Nephron (organoid): ENCODE measurements around the gene PAIP2B.

Experiments used
- H3K27ac Mint-ChIP-seq, 3 experiments: 2 replicates each; pipeline ENCODE4 v1.8.0; 2020; ENCODE audit warnings: mixed read lengths in 3 of 3, mild to moderate bottlenecking in 2 of 3, moderate library complexity in 1 of 3
- H3K27me3 Mint-ChIP-seq: 2 replicates; pipeline ENCODE4 v1.8.0; 2021; ENCODE audit warnings: low read depth, mild to moderate bottlenecking, moderate library complexity, mixed read lengths
- H3K36me3 Mint-ChIP-seq: 2 replicates; pipeline ENCODE4 v1.8.0; 2020; ENCODE audit warnings: low read depth, mixed read lengths
- H3K4me1 Mint-ChIP-seq: 2 replicates; pipeline ENCODE4 v1.8.0; 2020; ENCODE audit warnings: mixed read lengths
- H3K4me3 Mint-ChIP-seq, 3 experiments: 2 replicates each; pipeline ENCODE4 v1.8.0; 2020; ENCODE audit warnings: mild to moderate bottlenecking in 3 of 3, mixed read lengths in 3 of 3, moderate library complexity in 2 of 3
- H3K9me3 Mint-ChIP-seq: 2 replicates; pipeline ENCODE4 v1.8.0; 2020; ENCODE audit warnings: mixed read lengths
- CTCF ChIP-seq, 3 experiments: fragments of 200-600 bp; sonication (generic); IDR thresholded peaks; one replicate each; pipeline ENCODE4 v1.5.0; 2021; ENCODE audit warnings: antibody characterized with exemption in 3 of 3; ENCODE audit not compliant: unreplicated experiment in 3 of 3

The PAIP2B gene

GRCh38 chr2:71226965-71227560 lies at the start of gene PAIP2B:
Gene PAIP2B (minus strand): TSS chr2:71227103. CDS start chr2:71202589, 24,514 bp downstream.
- peak within 1 kb of the TSS; percentile 93 to 94 (median 94) for H3K4me3 Mint-ChIP-seq

GRCh38 chr2:71275939-71276310 lies 49.0 kb upstream of the PAIP2B start:
- Mint-ChIP-seq H3K4me3 (peak overlapping the region; percentile 36 to 82 (median 45)), H3K36me3 (no peaks in the 10 kb centered on the region), H3K4me1 (peaks cover 11% of the 10 kb centered on the region), H3K9me3 (peaks cover 28% of the 10 kb centered on the region), H3K27ac (no peak overlapping the region), H3K27me3 (peaks cover 87% of the 10 kb centered on the region)
- no peak for TF ChIP-seq CTCF (IDR thresholded peaks at IDR 0.05; ENCODE audit: unreplicated experiment in 3 of 3)

More at GRCh38 chr2:71226965-71227560, at the start of gene PAIP2B:
- Mint-ChIP-seq H3K9me3 (peaks cover 8% of the 10 kb centered on the region), H3K36me3 (no peaks in the 10 kb centered on the region), H3K27ac (peak within 1 kb of the TSS; percentile 8 to 91 (median 81)), H3K4me1 (no peaks in the 10 kb centered on the region), H3K27me3 (no peaks in the 10 kb centered on the region)
- TF ChIP-seq CTCF (IDR thresholded peaks at IDR 0.05; ENCODE audit: unreplicated experiment in 3 of 3) = no peak

GRCh38 chr2:71269511-71270090 lies 42.7 kb upstream of the PAIP2B start:
- peaks cover 18% of the 10 kb centered on the region for H3K9me3 Mint-ChIP-seq
- no peaks in the 10 kb centered on the region for H3K36me3 Mint-ChIP-seq
- peaks cover 47% of the 10 kb centered on the region for H3K27me3 Mint-ChIP-seq
- no peak overlapping the region for H3K4me3 Mint-ChIP-seq
- TF ChIP-seq CTCF (IDR thresholded peaks at IDR 0.05; ENCODE audit: unreplicated experiment in 3 of 3) = no peak
- H3K27ac Mint-ChIP-seq = no peak overlapping the region
- H3K4me1 Mint-ChIP-seq = no peaks in the 10 kb centered on the region

GRCh38 chr2:71263386-71263785 lies 36.5 kb upstream of the PAIP2B start:
- Mint-ChIP-seq H3K4me1 (no peaks in the 10 kb centered on the region), H3K9me3 (no peaks in the 10 kb centered on the region), H3K4me3 (no peak overlapping the region), H3K27ac (no peak overlapping the region), H3K27me3 (peaks cover 19% of the 10 kb centered on the region), H3K36me3 (no peaks in the 10 kb centered on the region)
- TF ChIP-seq CTCF (IDR thresholded peaks at IDR 0.05; ENCODE audit: unreplicated experiment in 3 of 3) = no peak

- Mint-ChIP-seq H3K36me3 (no peaks in the 10 kb centered on the region), H3K4me3 (no peak overlapping the region), H3K27me3 (peaks cover 23% of the 10 kb centered on the region), H3K27ac (no peak overlapping the region), H3K9me3 (no peaks in the 10 kb centered on the region), H3K4me1 (no peaks in the 10 kb centered on the region)
- no peak for TF ChIP-seq CTCF (IDR thresholded peaks at IDR 0.05; ENCODE audit: unreplicated experiment in 3 of 3)
These were observed 34.6 kb upstream of the PAIP2B start for GRCh38 chr2:71261534-71261933.

- TF ChIP-seq CTCF (IDR thresholded peaks at IDR 0.05; ENCODE audit: unreplicated experiment in 3 of 3) = no peak
- Mint-ChIP-seq H3K27me3 (peaks cover 18% of the 10 kb centered on the region), H3K27ac (no peak overlapping the region), H3K4me3 (no peak overlapping the region), H3K9me3 (peaks cover 5% of the 10 kb centered on the region), H3K4me1 (no peaks in the 10 kb centered on the region), H3K36me3 (no peaks in the 10 kb centered on the region)
These were observed 29.5 kb upstream of the PAIP2B start for GRCh38 chr2:71256421-71256820.
